Head of caudate nucleus (tissue), 42 donors: Measurements from ENCODE around the gene GMNN.
"Not testable (repeated sequence)": the region's sequence is repeated elsewhere in the genome, so short reads cannot be mapped to it uniquely, and the experiment has no call there.

ENCODE experiments used
- DNase-seq, 42 donors: peaks; one replicate each; pipeline versions ENCODE4 v3.0.0 to v3.0.0-alpha.2; 2020 to 2021; ENCODE audit warnings: mixed read lengths in 7 of 42
- intact Hi-C: fragments of 100-400 bp; cut with DNase I; formaldehyde crosslinking; loops from one replicate; pipeline ENCODE4 v1.15.0; 2022

Gene GMNN

DNA sequence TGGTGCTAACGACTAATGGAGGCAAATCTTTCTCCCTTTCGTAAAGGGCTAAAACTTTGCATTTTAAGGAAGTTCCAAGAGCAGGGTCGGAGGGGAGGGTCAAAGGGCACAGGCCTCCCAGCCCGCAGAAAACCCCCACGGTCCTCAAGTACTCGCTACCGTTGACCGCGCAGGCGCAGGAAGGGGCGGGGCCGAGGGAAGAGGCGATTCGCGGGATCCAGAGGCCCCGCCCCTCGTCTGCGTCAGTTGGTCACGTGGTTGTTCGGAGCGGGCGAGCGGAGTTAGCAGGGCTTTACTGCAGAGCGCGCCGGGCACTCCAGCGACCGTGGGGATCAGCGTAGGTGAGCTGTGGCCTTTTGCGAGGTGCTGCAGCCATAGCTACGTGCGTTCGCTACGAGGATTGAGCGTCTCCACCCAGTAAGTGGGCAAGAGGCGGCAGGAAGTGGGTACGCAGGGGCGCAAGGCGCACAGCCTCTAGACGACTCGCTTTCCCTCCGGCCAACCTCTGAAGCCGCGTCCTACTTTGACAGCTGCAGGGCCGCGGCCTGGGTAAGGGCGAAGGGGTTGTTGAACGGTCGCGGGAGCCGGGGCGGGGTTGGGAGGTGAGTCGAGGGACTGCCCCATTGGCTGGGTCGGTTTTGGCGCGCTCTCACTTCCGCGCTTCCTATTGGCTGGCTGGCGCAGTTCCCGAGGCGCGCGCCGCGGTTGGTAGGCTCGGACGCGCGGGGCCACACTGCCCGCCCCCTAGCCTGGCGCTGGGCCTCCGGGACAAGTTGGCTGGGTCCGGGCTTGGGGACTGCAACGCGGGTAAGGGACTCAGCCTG is at the start of gene GMNN:
Gene GMNN, plus strand, starts transcription at position 242 of the 824 bp plus-strand sequence. CDS start 2,310 bp downstream, outside the sequence.
- peak; percentile 96 to 100 (median 99) for DNase-seq
- intact Hi-C loops: loop anchor here (10.0 kb wide), 1 partner anchor 190 kb away; no protein-coding TSS in a partner anchor

DNA sequence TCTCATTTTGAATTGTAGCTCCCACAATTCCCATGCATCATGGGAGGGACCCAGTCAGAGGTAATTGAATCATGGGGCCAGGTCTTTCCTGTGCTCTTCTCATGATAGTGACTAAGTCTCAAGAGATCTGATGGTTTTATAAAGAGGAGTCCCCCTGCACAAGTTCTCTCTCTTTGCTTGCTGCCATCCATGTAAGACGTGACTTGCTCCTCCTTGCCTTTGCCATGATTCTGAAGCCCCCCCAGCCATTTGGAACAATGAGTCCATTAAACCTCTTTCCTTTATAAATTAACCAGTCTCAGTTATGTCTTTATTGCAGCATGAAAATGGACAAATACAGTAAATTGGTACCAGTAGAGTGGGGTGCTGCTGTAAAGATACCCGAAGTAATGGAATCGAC is 44.1 kb upstream of the GMNN start:
- intact Hi-C loops, DNase-seq: not testable (repeated sequence)

- DNase-seq, intact Hi-C loops: not testable (repeated sequence)
These were observed 43.1 kb upstream of the GMNN start for GRCh38 chr6:24731456-24732134.

DNA sequence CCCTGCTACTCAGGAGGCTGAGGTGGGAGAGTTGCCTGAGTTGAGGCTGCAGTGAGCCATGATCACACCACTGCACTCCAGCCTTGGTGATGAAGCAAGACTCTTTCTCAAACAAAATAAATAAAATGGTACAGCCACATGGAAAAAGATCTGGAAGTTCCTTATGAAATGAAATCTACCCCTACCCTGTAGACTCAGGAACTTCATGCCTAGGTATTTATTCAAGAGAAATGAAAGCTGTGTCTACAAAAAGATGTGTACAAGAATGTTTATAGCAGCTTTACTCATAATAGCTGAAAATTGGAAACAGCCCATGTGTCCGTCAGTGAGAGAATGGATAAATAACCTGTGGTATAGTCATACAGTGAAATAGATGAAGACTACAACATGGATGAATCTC is 40.6 kb upstream of the GMNN start:
- no peak for DNase-seq
- intact Hi-C loops: no loop called here

DNA sequence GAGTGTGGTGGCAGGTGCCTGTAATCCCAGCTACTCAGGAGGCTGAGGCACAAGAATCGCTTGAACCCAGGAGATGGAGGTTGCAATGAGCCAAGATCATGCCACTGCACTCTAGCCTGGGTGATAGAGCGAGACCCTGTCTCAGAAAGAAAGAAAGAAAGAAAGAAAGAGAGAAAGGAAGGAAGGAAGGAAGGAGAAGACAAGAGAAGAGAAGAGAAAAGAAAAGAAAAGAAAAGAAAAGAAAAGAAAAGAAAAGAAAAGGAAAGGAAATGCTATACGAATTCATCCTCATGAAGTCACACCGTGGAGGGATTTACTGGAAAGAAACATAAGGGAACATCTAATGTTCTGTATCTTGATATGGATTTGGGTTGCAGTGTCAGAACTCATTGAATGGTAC is 40.0 kb upstream of the GMNN start:
- DNase-seq, intact Hi-C loops: not testable (repeated sequence)

- intact Hi-C loops: no loop called here
- no peak for DNase-seq
These were observed 36.0 kb upstream of the GMNN start for GRCh38 chr6:24738741-24739140.

GRCh38 chr6:24740861-24741260 is 33.9 kb upstream of the GMNN start:
- intact Hi-C loops: no loop called here
- DNase-seq: no peak

GRCh38 chr6:24742216-24742738 is 32.5 kb upstream of the GMNN start:
- DNase-seq: no peak

DNA sequence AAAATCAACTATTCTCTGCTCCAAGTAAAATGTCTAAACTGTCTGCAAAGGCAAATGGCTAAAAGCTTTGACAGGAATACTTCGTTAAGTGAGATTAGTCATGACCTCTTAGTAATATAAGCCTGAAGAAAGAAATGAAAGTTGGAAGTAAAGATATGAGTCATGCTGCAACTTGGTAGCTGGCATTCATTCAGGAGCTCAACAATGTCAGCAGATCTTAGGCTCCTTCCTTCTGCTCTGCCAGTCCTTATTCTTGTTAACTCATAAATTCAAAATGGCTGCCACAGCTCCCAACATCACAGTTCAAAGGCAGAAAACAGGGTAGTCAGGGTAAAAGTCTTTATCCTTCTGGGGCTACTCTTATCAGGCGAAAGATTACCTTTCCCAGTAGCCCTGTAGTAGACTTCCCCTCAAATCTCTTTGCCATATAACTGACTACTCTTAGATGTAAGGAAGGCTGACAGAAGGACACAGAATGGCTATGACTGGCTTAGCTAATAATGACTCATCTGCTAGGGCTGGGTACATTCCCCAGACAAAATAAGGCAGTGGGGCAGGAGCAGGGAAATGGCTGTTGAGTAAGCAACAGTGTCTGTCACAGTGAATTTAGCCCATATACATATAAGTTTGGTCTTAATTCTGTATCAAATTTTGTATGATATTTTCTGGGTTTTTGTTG is 31.3 kb upstream of the GMNN start:
- intact Hi-C loops: no loop called here
- peak in 2 of 42 donors; percentile 17 to 52 for DNase-seq

More at GRCh38 chr6:24742216-24742738, 32.5 kb upstream of the GMNN start:
- intact Hi-C loops: no loop called here

DNA sequence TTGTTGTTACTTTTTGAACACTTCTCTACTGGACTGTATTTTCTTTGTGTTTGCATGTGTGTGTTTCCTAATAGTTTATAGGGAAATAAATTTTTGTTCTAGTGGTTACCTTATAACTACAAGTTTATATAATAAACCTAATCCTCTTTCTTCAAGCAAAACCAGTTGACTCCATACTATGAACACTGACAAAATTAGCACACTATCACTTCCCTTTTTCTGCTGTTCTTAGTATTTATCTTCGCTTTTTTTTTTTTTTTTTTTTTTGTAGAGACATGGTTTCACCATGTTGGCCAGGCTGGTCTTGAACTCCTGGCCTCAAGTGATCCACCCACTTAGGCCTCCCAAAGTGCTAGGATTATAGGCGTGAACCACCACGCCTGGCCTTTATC is 30.8 kb upstream of the GMNN start:
- intact Hi-C loops: no loop called here
- no peak for DNase-seq

GRCh38 chr6:24744911-24745310 is 29.8 kb upstream of the GMNN start:
- peak in 9 of 42 donors; percentile 9 to 42 (median 30) for DNase-seq
- intact Hi-C loops: no loop called here

- no peak for DNase-seq
- intact Hi-C loops: no loop called here
These were observed 25.4 kb upstream of the GMNN start for GRCh38 chr6:24749297-24749696.

GRCh38 chr6:24750878-24751277 is 23.9 kb upstream of the GMNN start:
- intact Hi-C loops, DNase-seq: not testable (repeated sequence)

DNA sequence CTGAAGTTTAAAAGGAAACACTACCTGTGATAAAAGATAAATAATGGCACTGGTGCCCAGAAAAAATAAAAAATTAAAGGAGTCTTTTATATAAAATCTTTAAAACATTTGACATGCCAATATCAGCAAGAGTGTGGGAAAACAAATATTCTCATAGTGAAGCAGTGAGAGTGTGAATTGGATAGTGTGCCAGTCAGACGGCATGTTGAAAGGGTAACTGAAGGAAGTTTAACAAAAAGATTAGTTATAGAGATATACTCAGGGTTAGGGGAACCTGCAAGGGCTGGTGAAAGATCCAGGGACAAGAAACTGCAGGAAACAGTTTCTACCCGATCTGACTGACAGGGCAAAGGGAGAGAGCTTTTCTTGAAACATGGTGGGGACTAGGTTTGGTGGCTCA is 22.2 kb upstream of the GMNN start:
- no peak for DNase-seq
- intact Hi-C loops: no loop called here

- intact Hi-C loops: no loop called here
- DNase-seq: no peak
These were observed 21.7 kb upstream of the GMNN start for GRCh38 chr6:24752917-24753492.

GRCh38 chr6:24753545-24753944 is 21.2 kb upstream of the GMNN start:
- intact Hi-C loops: no loop called here

DNA sequence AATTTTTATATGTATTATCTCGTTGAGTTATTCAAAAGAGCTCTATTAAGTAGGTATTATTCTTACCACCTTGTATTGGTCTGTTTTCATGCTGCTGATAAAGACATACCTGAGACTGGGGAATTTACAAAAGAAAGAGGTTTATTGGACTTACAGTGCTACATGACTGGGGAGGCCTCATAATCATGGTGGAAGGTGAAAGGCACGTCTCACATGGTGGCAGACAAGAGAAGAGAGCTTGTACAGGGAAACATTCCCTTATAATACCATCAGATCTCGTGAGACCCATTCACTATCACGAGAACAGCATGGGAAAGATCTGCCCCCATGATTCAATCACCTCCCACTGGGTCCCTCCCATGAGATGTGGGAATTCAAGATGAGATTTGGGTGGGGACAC is 20.4 kb upstream of the GMNN start:
- intact Hi-C loops, DNase-seq: not testable (repeated sequence)

More at GRCh38 chr6:24753545-24753944, 21.2 kb upstream of the GMNN start:
- DNase-seq: no peak

- intact Hi-C loops: no loop called here
- DNase-seq: no peak
These were observed 19.5 kb upstream of the GMNN start for GRCh38 chr6:24755279-24755678.

DNA sequence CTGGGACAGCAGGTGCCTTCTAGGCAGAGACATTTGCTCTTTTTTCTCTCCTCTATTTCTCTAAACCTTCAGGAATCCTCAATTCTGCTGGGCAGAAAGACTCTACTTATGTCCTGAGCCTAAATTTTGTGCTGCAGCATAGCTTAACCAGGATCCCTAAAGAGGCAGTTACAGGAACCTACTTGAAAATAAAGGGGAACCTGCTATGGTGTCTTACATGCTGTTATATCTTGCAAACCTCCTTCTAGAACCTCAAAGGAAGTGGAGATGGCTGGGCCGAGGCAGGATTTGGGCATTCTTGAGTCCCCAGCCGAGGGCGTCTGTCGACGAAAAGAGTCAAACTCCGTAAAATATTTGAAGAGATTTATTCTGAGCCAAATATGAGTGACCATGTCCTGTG is 17.1 kb upstream of the GMNN start:
- DNase-seq: no peak
- intact Hi-C loops: no loop called here
